Stimulated activated CD4-positive, alpha-beta T cell treated with anti-CD3 and anti-CD28 coated beads, Interleukin-4, amount 100 ng/mL, for 48 hours (primary cell): ENCODE data around the gene ERI3.

Experiments
- DNase-seq, 2 donors: peaks; one replicate each; pipeline ENCODE4 v3.0.0-alpha.2; 2020; ENCODE audit warnings: low read depth in 2 of 2

Gene ERI3

DNA sequence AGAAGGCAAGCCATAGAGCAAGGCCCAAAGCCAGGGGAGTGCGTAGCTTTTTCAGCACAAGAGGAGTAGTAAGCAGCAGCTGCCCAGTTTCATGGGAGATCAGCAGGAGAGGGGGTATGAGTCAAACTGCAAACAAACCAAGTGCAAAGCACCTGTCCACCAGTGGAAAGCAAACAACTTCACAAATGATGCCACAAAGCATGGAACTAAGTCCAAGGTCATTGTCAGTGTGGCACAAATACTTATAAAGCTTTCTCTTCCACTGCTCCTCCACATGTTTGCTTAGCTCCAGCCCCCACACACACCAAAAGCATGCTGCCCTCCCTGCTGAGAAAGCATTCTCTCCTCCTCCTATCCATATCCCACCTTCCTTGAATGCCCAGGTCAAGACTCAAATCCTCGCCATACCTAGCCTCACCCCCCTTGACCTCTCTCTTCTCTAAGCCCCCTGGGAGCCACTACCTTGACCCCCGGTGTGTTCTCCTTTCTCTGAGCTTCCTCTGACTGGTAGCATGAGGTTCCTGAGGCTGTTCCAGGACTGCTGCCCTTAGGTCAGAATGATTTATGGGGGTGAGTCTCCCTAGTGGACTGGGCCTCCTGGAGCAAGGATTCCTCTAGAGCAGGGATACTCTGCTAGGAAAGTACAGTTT lies 71.4 kb downstream of the ERI3 start:
- DNase-seq, result no peak

DNA sequence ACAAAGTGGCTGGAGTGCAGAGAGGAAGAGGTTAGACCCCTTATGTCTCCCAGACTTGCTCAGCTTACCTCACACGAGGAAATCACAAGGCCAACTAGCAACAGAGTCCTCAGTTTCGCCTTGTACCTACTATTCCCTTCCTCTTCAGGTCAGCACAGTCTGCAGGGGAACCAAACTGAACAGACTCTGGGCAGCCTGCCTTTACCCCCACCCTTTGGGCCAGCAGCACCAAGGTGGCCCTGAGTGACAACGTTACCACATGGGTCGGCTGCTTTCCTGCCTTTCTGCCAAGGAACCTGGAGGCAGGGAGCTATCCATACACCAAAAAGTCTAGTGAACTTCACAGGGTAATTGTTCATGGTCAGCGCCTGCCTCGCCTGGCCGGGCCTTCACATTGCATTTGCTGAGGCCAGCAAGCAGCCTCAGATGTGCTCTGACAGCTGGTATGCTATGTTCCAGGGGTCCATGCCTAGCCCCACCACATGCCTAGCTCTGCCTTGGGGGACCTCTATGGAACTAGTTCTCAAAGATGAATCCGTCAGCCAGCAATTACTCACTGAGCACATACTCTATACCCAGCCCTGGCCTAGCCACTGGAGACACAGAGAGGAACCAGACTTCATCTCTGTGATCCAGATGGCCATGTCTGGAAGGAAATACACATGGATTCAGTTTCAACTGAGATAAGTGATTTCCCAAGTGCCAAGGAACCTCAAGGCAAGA lies 72.2 kb downstream of the ERI3 start:
- DNase-seq, result no peak

DNA sequence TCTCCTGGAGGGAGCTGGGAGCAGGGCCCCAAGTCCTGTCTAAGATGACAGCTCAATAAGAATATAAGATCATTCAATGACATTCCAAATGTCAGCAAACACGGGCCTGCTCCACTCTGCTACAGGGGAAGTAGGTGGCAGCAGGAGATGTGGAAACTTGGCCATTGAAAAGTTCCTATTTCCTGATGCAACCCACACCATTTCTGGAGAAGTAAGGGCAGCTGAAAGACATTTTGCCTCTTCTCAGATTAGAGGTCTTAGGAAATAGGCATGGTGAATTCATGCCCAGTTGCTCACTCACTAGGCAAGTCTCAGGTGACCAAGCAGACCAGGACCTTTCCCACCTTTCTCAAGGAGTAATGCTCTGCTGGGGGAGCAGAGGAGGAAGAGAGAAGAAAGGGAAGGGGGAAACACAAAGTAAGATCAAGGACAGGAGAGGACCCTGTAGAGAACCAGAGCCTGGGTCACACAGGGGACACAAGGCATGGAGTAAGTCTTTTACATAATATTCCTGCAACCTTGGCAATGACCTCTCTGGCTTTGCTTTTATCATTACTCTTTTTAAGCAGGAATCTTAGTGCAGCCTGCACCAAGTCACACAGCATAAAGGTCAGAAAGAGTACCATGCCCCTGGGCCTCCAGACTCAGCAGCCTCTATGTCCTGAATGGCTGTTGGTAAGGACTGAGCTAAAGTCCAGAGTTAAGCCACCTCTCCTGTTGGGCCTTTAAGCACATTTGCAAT lies 72.9 kb downstream of the ERI3 start:
- DNase-seq, result no peak

DNA sequence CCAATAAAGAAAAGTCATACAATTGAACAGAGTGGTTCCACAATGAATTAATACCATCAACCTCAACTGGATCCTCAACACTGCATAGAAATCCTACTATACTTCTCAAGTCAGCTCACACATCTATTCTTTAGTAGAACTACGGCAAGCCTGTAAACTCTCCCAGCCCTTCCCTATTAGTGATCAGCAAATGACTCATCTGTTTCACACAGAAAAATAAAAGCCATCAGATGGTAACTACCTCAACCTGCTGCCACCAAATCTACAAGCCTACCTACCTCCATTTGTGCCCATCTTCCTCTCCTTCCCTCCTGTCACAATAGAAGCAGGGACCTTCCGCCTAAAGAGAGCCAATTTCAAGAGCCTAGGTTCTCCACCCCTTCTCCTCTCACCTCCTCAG lies 78.2 kb downstream of the ERI3 start:
- DNase-seq, result no peak

DNA sequence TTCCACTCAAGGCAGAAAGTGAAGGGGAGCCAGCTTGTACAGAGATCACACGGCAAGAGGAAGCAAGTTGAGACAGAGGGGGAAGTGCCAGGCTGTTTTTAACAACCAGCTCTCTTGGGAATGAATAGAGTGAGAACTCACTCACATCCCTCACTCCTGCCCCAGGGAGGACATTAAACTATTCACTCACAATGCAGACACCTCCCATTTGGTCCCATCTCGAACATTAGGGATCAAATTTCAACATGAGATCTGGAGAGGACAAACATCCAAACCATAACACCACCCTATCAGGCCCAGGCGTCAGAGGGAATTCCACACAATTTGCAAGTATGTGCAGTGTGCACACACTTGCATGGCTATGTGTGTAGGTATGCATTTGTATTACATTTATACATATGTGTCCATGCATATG lies 79.1 kb downstream of the ERI3 start:
- no peak for DNase-seq

DNA sequence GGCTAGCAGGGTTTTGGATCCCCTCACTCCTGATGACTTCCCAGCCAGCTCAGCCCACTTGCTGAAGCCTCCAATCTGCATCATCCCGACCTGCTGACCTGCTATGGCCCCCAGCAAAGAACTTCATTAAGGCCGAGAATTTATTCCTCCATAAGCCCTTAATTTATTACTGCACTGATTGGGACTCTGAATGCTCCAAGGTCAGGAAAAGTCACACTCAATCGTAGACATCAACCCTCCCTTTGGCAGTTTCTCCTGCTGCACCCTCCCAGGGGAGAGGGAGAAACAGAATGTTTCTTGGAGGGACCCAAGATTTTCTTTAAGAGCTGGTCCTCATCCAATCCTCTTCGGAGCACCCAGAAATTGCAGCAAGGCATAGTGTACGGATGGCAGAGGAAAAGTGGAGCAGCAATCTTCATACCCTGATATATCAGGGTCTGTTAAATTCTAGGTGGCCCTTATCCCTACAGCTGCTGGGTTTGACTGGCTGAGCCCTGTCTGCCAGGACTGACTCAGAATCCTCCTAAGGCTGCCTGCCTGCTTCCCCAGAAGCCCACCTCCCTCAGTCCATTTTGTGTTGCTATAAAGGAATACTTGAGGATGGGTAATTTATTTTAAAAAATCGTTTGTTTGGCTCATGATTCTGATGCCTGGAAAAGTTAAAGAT lies 79.6 kb downstream of the ERI3 start:
- no peak for DNase-seq

DNA sequence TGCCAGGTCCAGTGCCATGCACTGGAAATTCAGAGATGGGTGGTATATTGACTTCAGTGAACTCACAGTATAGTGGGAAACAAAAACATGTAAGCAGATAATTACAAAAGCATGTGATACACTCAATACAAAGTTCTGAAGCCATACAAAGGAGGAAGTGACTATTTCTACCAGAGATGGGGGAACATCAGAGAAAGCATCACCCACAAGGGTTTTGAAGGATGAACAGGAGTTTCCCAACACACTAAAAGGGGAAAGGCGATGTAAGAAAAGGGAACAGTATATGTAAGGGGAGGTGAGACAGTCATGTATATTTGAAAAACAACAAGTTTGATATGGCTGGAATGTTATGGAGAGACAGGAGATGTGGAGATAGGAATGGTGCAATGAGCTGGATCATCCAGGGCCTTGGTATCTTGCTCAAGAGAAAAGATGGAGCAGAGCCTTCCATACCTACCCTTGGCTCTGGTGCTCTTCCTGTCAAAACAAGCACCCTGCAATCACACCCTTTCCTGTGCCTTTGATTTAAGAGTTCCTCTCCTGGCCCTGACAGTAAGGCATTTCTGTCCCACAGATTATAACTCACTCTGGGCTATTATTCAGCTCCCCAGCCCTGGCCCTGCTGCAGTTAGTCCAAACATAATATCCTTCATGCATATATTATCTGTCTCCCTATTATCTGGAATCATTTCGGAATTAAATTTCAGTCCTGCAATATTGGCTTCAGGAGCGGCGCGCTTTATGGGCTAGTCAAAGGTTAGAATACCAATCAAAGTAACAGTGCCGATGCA lies 81.3 kb downstream of the ERI3 start:
- DNase-seq, result no peak

DNA sequence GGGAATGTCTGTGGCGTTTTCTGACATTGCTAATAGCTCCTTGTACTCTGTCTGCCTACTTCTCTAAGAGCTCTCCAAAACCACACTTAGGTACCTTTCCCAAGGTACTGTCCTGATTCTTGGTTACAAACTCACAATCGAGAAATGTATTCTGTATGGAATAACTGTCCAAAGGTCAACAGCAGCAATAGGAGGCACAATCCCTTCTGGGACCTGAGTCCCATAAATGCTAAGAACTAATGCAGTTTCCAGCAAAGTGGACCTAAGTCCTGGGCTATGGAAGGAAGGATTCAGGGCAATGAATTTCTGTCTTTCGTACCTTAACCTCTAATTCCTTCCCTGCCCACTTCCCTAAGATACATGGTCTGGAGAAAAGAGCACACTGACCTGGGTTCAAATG lies 82.1 kb downstream of the ERI3 start:
- no peak for DNase-seq

DNA sequence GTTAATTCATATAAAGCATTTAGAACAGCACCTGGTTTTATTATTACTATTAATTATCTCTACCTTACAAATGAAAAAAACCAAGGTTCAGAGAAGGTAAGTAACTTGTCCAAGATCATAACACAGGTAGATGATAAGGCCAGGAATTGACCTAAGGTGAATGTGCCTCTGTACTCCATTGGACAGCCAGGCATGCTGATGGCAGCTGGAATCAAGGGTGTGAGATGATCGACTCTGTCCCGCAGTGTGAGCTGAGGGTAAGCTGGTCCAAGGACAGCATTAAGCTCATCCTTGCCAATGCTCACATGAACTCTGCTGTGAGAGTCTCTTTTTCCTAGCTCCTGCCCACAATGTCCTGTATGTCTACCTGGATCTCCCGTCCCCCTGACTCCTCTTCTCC lies 83.4 kb downstream of the ERI3 start:
- no peak for DNase-seq

DNA sequence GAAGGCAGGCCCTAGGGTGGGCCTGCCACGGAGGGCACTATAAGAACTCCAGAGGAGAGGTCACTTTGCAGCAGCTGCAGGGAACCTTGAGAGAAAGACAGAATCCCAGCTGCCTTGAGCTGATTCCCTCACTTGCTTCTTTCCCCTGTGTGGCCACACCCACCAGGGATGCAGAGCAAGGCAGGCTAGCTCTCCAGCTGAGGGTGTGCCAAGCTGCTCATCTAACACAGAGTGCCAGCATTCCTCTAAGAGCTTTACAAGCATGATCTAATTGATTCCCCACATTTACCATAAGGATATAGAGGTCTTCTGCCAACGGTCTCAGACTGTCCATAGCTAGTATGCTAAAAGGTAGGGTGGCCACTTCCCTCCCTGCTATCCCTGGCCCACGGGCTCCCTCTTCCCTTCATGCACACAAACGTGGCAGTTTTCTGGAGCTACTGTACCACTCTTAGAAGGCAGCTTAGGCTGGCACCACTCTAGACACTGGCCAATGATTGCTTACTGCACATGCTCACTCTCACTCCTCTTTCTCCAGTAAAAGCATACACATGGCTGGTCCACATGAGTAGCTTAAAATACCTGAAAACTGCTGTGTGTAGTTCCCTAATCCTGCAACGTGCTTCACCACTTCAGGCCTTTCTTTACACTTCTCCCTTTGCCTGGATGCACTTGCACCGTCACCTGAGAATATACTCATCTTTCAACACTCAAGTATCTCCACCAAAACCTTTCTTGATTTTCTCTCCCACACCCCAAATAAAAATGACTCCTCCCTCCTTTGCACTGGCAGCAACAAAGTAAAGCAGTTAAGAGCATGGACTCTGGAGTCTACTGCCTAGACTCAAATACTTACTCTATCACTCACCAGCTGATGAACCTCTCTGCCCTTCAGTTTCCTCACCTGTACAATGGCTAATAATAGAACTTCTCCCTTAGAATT lies 84.1 kb downstream of the ERI3 start:
- no peak for DNase-seq

DNA sequence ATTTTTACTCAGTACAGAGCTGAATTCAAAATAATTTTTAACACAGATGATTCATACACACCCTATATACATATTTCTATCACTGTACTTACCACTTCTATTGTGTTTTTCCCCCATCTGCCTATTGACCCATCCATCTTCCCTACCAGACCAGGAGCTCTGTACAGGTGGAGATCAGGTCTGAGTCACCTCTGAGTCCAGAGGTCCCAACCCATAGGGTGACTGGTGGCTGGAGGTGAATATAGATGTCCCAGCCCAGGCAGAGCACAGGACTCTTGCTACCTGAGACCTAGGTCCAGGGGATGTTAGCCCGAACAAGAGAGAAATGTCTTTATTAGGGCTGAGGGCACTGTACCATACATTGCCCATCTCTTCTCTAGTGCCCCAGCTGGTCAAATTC lies 87.0 kb downstream of the ERI3 start:
- no peak for DNase-seq

DNA sequence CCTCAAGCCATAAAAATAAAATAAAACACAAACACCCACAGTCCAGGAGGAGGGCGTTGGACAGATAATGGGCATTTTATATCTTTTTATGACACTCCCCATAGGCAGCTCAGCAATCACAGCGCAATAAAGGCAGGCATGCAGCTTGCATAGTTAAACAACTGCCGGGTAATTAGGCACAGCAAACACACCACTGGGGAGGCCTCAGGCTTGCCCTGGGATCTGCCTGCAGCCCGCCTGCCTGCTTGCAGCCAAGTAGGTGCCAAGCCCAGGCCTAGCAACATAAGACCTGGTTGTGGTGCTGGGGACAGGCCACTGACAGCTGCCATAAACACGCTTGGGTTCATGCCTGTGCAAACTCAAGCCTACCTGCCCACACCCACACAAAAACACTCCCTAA lies 87.6 kb downstream of the ERI3 start:
- no peak for DNase-seq

DNA sequence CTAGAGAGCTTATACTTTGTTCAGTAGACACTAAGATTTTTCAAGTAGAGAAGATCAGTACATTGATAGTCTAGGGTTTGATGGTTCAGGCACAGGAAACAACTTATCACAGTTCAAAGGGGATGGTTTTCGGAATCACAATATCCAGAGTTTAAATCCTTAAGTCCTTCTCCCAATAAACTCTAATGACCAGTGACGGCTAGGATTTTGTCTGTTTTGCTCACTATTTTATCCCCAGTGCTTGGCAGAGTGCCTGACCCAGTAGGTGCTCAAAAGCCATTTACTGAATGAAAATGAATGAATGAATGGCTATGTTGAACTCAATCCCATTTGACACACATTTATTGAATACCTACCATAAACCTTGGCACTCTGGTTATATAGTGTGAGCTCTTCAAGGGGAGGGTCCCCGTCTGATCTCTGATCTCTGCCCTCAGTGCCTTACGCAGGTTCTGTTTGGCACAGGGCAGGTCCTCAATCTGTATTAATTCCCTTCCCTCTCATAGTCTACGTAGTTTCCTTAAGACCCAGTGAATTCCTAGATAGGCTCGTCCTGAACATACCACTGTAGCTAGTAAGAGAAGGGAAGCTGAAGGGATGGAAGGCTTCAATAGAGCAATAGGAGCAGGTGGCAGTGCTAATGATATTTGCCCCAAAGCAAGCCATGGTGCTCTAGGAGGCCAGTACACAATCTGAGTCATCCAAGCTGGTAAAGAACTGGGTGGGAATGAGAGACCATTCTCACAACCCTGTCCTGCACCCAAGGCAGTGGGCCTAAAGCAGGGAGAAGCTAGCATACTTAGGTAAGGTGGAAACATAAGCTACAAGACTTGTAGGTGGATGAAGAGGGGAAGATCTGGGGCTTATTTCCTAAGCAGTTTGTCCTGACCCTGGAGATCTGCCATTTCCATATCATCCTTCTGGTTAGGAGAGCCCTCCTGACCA lies 88.4 kb downstream of the ERI3 start:
- no peak for DNase-seq

DNA sequence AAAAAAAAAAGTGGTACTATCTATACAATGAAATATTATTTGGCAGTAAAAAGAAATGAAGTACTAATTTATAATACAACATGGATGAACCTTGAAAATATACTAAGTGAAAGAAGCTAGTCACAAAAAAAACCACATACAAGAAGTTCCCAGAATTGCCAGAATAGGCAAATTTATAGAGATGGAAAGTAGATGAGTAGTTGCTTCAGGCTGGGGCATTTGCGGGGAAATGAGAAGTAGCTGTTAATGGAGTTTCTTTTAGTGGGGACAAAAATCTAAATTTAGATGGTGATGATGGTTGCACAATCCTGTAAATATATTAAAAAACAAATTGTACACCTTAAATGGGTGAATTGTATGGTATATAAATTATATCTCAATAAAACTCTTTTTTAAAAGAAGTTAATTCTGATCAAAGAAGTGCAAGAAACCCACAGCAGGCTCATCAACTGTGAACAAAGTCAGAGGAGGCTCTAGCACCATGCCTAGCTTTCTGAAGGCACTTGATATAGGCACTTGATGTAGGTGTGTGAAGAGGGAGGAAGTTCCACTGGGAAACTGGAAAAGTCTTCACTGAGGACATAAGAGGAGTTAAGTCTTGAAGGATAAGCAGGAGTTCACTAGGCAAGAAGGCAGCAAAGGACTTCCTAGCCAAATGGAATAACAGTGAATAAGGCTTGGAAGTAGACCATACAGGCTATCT lies 89.2 kb downstream of the ERI3 start:
- no peak for DNase-seq

DNA sequence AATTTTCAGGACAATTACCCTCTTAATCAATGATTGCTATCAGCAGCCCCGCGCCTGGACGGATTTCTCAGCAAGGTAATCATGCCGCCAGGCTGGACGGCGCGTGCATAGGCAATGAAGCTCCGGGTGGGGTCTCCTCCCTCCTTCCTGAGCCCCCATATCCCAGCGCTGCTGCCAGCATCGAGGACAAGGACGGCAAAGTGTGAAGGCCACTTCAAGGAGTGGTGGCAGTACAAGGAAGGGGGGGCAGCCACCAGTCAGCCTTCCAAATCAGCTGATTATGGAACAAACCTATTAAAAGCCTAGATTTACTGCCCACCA lies 90.6 kb downstream of the ERI3 start:
- DNase-seq, result no peak

DNA sequence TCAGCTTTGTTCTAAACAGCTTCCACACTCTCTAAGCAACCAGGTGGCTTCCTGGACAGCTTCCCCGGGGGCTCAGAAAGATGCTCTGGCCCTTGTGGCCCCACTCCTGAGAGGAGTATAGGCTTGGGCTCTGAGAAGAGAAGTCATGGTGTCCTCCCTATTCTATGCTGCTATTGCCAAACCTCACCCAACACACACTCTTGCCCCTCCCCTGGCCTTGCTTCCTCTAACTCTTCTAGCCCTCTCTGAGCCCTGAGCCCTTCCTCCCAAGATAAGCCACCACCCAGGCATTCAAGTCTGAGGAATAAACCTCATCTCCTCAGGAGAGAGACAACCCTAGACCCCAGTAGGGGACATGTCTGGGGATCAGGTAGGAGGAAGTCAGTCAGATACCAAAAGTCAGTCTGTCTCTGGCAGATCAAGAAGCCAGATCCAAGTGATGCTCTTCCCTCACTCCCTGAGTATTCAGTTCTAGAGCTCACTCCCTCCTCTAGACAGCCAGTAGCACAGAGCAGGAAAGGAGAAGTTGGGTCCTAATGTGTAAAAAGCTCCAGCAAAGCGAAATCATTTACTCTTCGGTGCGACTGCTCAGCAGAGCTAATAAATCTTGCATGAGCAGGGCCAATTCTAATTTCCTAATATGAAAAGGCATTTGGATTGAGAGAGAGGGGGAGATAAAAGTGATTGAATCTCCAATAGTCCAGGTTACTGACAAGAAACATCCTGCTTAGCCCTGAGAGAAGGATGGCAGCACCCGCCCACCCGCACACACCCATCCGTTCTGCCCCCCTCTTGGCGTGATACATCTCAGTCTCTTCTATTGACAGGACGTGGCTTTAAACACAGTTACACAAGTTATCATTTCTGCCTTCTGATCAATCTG lies 91.2 kb downstream of the ERI3 start:
- DNase-seq, result no peak

DNA sequence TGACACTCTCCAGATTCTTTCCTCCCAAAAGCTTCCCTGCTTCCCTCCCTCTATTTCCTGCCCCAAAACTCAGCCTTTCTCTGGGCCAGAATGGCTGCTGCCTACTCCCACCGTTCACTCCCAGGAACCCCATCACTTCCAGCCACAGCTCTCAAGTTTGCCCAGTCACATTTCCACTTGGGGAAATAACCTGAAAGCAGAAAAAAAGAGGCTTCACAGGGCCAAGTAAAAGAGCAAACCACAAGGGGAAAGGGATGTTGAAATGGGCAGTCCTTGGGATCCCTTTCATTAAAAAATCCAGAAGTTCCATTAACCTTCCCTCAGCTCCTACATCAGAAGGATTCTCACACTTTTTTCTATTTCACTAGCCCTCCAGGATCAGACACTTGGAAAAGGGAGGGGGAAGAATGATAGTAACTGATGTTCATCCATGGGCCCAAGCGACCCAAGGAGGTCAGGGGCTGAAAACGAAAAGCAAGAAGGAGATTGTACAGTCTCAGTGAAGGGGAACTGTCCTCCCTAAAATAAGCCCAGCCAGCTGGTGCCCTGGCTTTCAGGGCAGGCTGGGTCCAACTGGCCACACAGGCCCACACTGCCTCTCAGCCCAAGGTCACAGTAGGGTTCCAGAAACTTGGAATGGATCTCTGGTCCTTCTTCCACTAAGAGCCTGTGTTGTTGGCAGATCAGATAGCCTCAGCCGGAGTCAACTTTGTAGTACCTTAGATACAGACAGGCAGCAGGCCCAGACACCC lies 92.1 kb downstream of the ERI3 start:
- DNase-seq, result no peak
